Transverse colon (tissue), 4 donors: ENCODE measurements around the gene RSBN1. TPM values are rescaled to one million over a fixed set of nuclear protein-coding genes. Genes with fewer than 3 reads are reported as not detected.

Experiments
- DNase-seq: peaks from one replicate; pipeline ENCODE4 v3.0.0-alpha.2; 2019
- H3K27ac ChIP-seq, 4 donors: fragments of 200-600 bp; sonication (generic); 2 replicates each; pipeline ENCODE4 v1.5.1; 2016 to 2018; ENCODE audit warnings: inconsistent platforms in 4 of 4
- H3K27me3 ChIP-seq: fragments of 200-600 bp; sonication (generic); 2 replicates; pipeline ENCODE4 v1.5.1; 2017; ENCODE audit warnings: inconsistent platforms
- H3K36me3 ChIP-seq, 4 donors: fragments of 200-600 bp; sonication (generic); 2 replicates each; pipeline ENCODE4 v1.5.1; 2017 to 2019; ENCODE audit warnings: inconsistent platforms in 4 of 4
- H3K4me1 ChIP-seq, 4 donors: fragments of 200-600 bp; sonication (generic); 2 replicates each; pipeline ENCODE4 v1.5.1; 2017 to 2020; ENCODE audit warnings: inconsistent platforms in 4 of 4
- H3K4me3 ChIP-seq, 4 donors: fragments of 200-600 bp; sonication (generic); 1 replicate in 1 of 4; 2 replicates in 3 of 4; pipeline versions ENCODE4 v1.5.1 to v1.6.1; 2017 to 2019; ENCODE audit warnings: inconsistent platforms in 4 of 4
- H3K9me3 ChIP-seq, 2 donors: fragments of 200-600 bp; sonication (generic); 2 replicates each; pipeline ENCODE4 v1.5.1; 2017 to 2019; ENCODE audit warnings: inconsistent platforms in 2 of 2
- CTCF ChIP-seq, 5 experiments: fragments of 200-600 bp in 3 of 5; fragments of 450-650 bp in 2 of 5; sonication (generic) in 3 of 5; IDR thresholded peaks; 1 replicate in 2 of 5; 2 replicates in 3 of 5; pipeline ENCODE4 v1.5.1; 2016 to 2017; ENCODE audit warnings: antibody characterized with exemption in 5 of 5, inconsistent platforms in 3 of 5, mild to moderate bottlenecking in 2 of 5, moderate library complexity in 1 of 5
- EP300 ChIP-seq: sonication (generic); formaldehyde crosslinking; IDR thresholded peaks from one replicate; pipeline ENCODE4 v1.6.1; 2017; ENCODE audit warnings: antibody characterized with exemption, low read depth
- POLR2A ChIP-seq: fragments of 450-650 bp; IDR thresholded peaks from one replicate; pipeline ENCODE4 v1.6.1; 2016; ENCODE audit warnings: antibody characterized with exemption, mild to moderate bottlenecking, moderate library complexity
- POLR2AphosphoS5 ChIP-seq, 3 donors: sonication (generic); formaldehyde crosslinking; IDR thresholded peaks; one replicate each; pipeline ENCODE4 v1.6.1; 2016; ENCODE audit warnings: antibody characterized with exemption in 3 of 3
- WGBS, 2 donors: methylation state at CpG; one replicate each; pipeline ENCODE4 v1.1.5; 2018; ENCODE audit warnings: low coverage in 1 of 2; 5-methylcytosine and 5-hydroxymethylcytosine counted together
- in situ Hi-C, 4 donors: fragments of 200-750 bp; cut with MboI; loops; one replicate each; pipeline versions ENCODE4 v1.15.0 to v1.15.1; 2017; ENCODE audit warnings: low sequenced_read_pairs in 3 of 4, low pct_ligation_motif_present in 1 of 4, low pct_unique_long_range_greater_than_20kb in 1 of 4
- intact Hi-C: fragments of 100-400 bp; cut with DNase I; formaldehyde crosslinking; loops from one replicate; pipeline ENCODE4 v1.15.1; 2023; ENCODE audit warnings: low total_unique reads
- total RNA-seq, 4 donors: library from RNA; depleted of rRNA; stranded (reverse); fragments of >200 nt; gene quantifications; one replicate each; pipeline ENCODE4 v1.1.0, GENCODE V29; 2016

The RSBN1 gene
- total RNA-seq, 4 donors from 2014 or later, result 26.6 to 42.7 (median 31.8) TPM

GRCh38 chr1:113813218-113813617 lies 942 bp upstream of the RSBN1 start:
- in situ Hi-C loops (loop anchor here in 1 of 4 donors (25.0 kb wide), 1 partner anchor 676 kb away; no protein-coding TSS in a partner anchor), intact Hi-C loops (no loop called here)

GRCh38 chr1:113812661-113813135 lies 422 bp upstream of the RSBN1 start:
- H3K27ac ChIP-seq, result peak overlapping the region; percentile 98 to 100 (median 98)
- H3K4me3 ChIP-seq, result peak overlapping the region; percentile 28 to 98 (median 63)
- H3K27me3 ChIP-seq, result no peaks in the 10 kb centered on the region
- intact Hi-C loops (no loop called here), in situ Hi-C loops (loop anchor here in 1 of 4 donors (25.0 kb wide), 1 partner anchor 675 kb away; no protein-coding TSS in a partner anchor)
- no peaks in the 10 kb centered on the region for H3K9me3 ChIP-seq
- H3K4me1 ChIP-seq, result peaks cover 8 to 37% (median 24%) of the 10 kb centered on the region in 4 donors
- 19 to 22% methylated on average over 9 to 13 of the region's 13 CpGs for WGBS, 2 donors
- no peak for DNase-seq
- TF ChIP-seq POLR2AphosphoS5 (IDR thresholded peaks at IDR 0.05), result no peak
- TF ChIP-seq CTCF (IDR thresholded peaks at IDR 0.05), result no peak
- no peak for TF ChIP-seq EP300
- TF ChIP-seq POLR2A, result no peak
- H3K36me3 ChIP-seq, result no peaks in the 10 kb centered on the region

More at GRCh38 chr1:113813218-113813617, 942 bp upstream of the RSBN1 start:
- no peak for DNase-seq
- Histone ChIP-seq H3K4me1 (peaks cover 8 to 32% (median 22%) of the 10 kb centered on the region in 4 donors), H3K27me3 (no peaks in the 10 kb centered on the region), H3K27ac (peak overlapping the region; percentile 98 to 100 (median 98)), H3K9me3 (no peaks in the 10 kb centered on the region), H3K36me3 (no peaks in the 10 kb centered on the region), H3K4me3 (no peak overlapping the region)
- WGBS, 2 donors, result 94 to 97% methylated on average over 8 to 15 of the region's 15 CpGs
- TF ChIP-seq CTCF (IDR thresholded peaks at IDR 0.05) (no peak), POLR2A (no peak), EP300 (no peak), POLR2AphosphoS5 (IDR thresholded peaks at IDR 0.05) (no peak)

- Histone ChIP-seq H3K4me1 (peaks cover 8 to 51% (median 26%) of the 10 kb centered on the region in 4 donors), H3K27ac (peak overlapping the region; percentile 98 to 100 (median 98)), H3K4me3 (peak overlapping the region; percentile 90 to 98 (median 96)), H3K27me3 (no peaks in the 10 kb centered on the region), H3K9me3 (no peaks in the 10 kb centered on the region), H3K36me3 (no peaks in the 10 kb centered on the region)
- intact Hi-C loops, result no loop called here
- TF ChIP-seq POLR2AphosphoS5 (IDR thresholded peaks at IDR 0.05) (no peak), POLR2A (no peak), CTCF (IDR thresholded peaks at IDR 0.05) (no peak), EP300 (no peak)
- peak; percentile 62 for DNase-seq
- WGBS, 2 donors, result 0% methylated on average over 6 to 18 of the region's 29 CpGs
- in situ Hi-C loops, result loop anchor here in 1 of 4 donors (25.0 kb wide), 1 partner anchor 674 kb away; no protein-coding TSS in a partner anchor
Measured at GRCh38 chr1:113811156-113811887, 954 bp downstream of the RSBN1 start.
